Suprapubic skin (tissue), 4 donors: ENCODE results near the gene HS3ST2. TPM values are rescaled to one million over a fixed set of nuclear protein-coding genes. Genes with fewer than 3 reads are reported as not detected.

Source experiments
- DNase-seq, 2 donors: peaks; one replicate each; pipeline ENCODE4 v3.0.0-alpha.2; 2019; ENCODE audit warnings: low spot score in 2 of 2
- H3K27ac ChIP-seq: fragments of 200-600 bp; sonication (generic); one replicate; pipeline ENCODE4 v1.5.1; 2019
- H3K27me3 ChIP-seq: fragments of 200-600 bp; sonication (generic); one replicate; pipeline ENCODE4 v1.5.1; 2019
- H3K36me3 ChIP-seq: fragments of 200-600 bp; sonication (generic); one replicate; pipeline ENCODE4 v1.5.1; 2019
- H3K4me1 ChIP-seq: fragments of 200-600 bp; sonication (generic); one replicate; pipeline ENCODE4 v1.5.1; 2019
- H3K4me3 ChIP-seq: fragments of 200-600 bp; sonication (generic); one replicate; pipeline ENCODE4 v1.5.1; 2019; ENCODE audit warnings: mild to moderate bottlenecking
- H3K9me3 ChIP-seq: fragments of 200-600 bp; sonication (generic); one replicate; pipeline ENCODE4 v1.5.1; 2019
- EP300 ChIP-seq: sonication (generic); formaldehyde crosslinking; IDR thresholded peaks from one replicate; pipeline ENCODE4 v1.6.1; 2017; ENCODE audit warnings: antibody characterized with exemption
- POLR2A ChIP-seq, 2 donors: fragments of 450-650 bp; IDR thresholded peaks; one replicate each; pipeline ENCODE4 v1.6.1; 2017; ENCODE audit warnings: antibody characterized with exemption in 2 of 2, mild to moderate bottlenecking in 2 of 2, moderate library complexity in 2 of 2
- POLR2AphosphoS5 ChIP-seq, 3 donors: sonication (generic); formaldehyde crosslinking; IDR thresholded peaks; one replicate each; pipeline ENCODE4 v1.6.1; 2017; ENCODE audit warnings: antibody characterized with exemption in 3 of 3
- WGBS: methylation state at CpG from one replicate; pipeline ENCODE4 v1.1.5; 2018; 5-methylcytosine and 5-hydroxymethylcytosine counted together
- total RNA-seq, 4 donors: library from RNA; depleted of rRNA; stranded (reverse); fragments of >200 nt; gene quantifications; one replicate each; pipeline ENCODE4 v1.1.0, GENCODE V29; 2016
- TF ChIP-seq, protein P1 (sequence below), 2 donors: fragments of 200-600 bp in 1 of 2; fragments of 450-650 bp in 1 of 2; sonication (generic) in 1 of 2; IDR thresholded peaks; one replicate each; pipeline ENCODE4 v1.5.1; 2016 to 2019; ENCODE audit warnings: antibody characterized with exemption in 2 of 2, mild to moderate bottlenecking in 1 of 2, moderate library complexity in 1 of 2

HS3ST2 gene
- total RNA-seq, 4 donors from 2014 or later: 0.30 to 1.7 (median 1.2) TPM

GRCh38 chr16:22861580-22861979 lies 47.6 kb downstream of the HS3ST2 start:
- Histone ChIP-seq H3K27me3 (no peaks in the 10 kb centered on the region), H3K9me3 (no peaks in the 10 kb centered on the region), H3K36me3 (no peaks in the 10 kb centered on the region), H3K4me3 (no peak overlapping the region), H3K4me1 (no peaks in the 10 kb centered on the region), H3K27ac (no peak overlapping the region)
- 78% methylated on average over 3 of the region's 3 CpGs for WGBS
- no peak for DNase-seq
- TF ChIP-seq POLR2AphosphoS5 (IDR thresholded peaks at IDR 0.05) (no peak), POLR2A (IDR thresholded peaks at IDR 0.05) (no peak), EP300 (no peak)
- TF ChIP-seq, protein P1, sequence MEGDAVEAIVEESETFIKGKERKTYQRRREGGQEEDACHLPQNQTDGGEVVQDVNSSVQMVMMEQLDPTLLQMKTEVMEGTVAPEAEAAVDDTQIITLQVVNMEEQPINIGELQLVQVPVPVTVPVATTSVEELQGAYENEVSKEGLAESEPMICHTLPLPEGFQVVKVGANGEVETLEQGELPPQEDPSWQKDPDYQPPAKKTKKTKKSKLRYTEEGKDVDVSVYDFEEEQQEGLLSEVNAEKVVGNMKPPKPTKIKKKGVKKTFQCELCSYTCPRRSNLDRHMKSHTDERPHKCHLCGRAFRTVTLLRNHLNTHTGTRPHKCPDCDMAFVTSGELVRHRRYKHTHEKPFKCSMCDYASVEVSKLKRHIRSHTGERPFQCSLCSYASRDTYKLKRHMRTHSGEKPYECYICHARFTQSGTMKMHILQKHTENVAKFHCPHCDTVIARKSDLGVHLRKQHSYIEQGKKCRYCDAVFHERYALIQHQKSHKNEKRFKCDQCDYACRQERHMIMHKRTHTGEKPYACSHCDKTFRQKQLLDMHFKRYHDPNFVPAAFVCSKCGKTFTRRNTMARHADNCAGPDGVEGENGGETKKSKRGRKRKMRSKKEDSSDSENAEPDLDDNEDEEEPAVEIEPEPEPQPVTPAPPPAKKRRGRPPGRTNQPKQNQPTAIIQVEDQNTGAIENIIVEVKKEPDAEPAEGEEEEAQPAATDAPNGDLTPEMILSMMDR (IDR thresholded peaks at IDR 0.05): no peak

- no peaks in the 10 kb centered on the region for H3K27me3 ChIP-seq
- H3K36me3 ChIP-seq: no peaks in the 10 kb centered on the region
Observed at GRCh38 chr16:22862046-22862445, 48.1 kb downstream of the HS3ST2 start.

DNA sequence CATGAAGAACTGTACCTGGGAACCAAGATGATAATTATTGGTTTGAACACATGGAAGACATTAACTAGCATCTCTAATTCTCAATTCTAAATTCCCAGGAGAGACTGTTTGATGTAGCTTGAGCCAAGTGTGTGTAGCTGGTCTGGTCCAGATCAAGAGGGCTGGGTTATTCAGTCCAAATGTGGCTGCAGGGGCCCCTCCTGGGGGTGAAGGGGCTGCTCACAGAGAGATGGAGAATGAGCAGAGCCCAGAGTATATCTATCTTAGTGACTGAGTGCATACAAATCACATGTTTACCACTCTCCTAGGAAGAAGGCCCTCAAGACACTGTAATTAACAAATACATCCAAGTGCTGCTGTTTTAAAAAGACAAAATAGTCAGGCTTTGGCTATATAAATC lies 50.4 kb downstream of the HS3ST2 start:
- no peaks in the 10 kb centered on the region for H3K4me1 ChIP-seq
- DNase-seq: no peak
- H3K36me3 ChIP-seq: no peaks in the 10 kb centered on the region
- H3K4me3 ChIP-seq: no peak overlapping the region
- no peaks in the 10 kb centered on the region for H3K9me3 ChIP-seq
- no peak overlapping the region for H3K27ac ChIP-seq
- TF ChIP-seq EP300 (no peak), POLR2AphosphoS5 (IDR thresholded peaks at IDR 0.05) (no peak), POLR2A (IDR thresholded peaks at IDR 0.05) (no peak)
- TF ChIP-seq, protein P1 (IDR thresholded peaks at IDR 0.05): no peak
- H3K27me3 ChIP-seq: no peaks in the 10 kb centered on the region

More at GRCh38 chr16:22862046-22862445, 48.1 kb downstream of the HS3ST2 start:
- DNase-seq: no peak
- Histone ChIP-seq H3K9me3 (no peaks in the 10 kb centered on the region), H3K4me3 (no peak overlapping the region), H3K4me1 (no peaks in the 10 kb centered on the region), H3K27ac (no peak overlapping the region)
- no peak for TF ChIP-seq EP300
- TF ChIP-seq, protein P1 (IDR thresholded peaks at IDR 0.05): no peak
- no peak for TF ChIP-seq POLR2AphosphoS5 (IDR thresholded peaks at IDR 0.05)
- TF ChIP-seq POLR2A (IDR thresholded peaks at IDR 0.05): no peak

GRCh38 chr16:22868593-22869224 lies 54.7 kb downstream of the HS3ST2 start:
- TF ChIP-seq POLR2A (IDR thresholded peaks at IDR 0.05) (no peak), POLR2AphosphoS5 (IDR thresholded peaks at IDR 0.05) (no peak), EP300 (no peak)
- TF ChIP-seq, protein P1 (IDR thresholded peaks at IDR 0.05): no peak
- 59% methylated on average over 5 of the region's 5 CpGs for whole genome bisulfite sequencing

GRCh38 chr16:22871861-22872260 lies 57.9 kb downstream of the HS3ST2 start:
- Histone ChIP-seq H3K4me3 (no peak overlapping the region), H3K27ac (no peak overlapping the region), H3K4me1 (no peaks in the 10 kb centered on the region), H3K36me3 (no peaks in the 10 kb centered on the region), H3K27me3 (no peaks in the 10 kb centered on the region), H3K9me3 (no peaks in the 10 kb centered on the region)
- TF ChIP-seq, protein P1 (IDR thresholded peaks at IDR 0.05): no peak
- TF ChIP-seq EP300: no peak
- TF ChIP-seq POLR2AphosphoS5 (IDR thresholded peaks at IDR 0.05): no peak
- no peak for DNase-seq
- WGBS: 95% methylated on average over 4 of the region's 4 CpGs

More at GRCh38 chr16:22868593-22869224, 54.7 kb downstream of the HS3ST2 start:
- Histone ChIP-seq H3K36me3 (no peaks in the 10 kb centered on the region), H3K4me1 (no peaks in the 10 kb centered on the region), H3K27ac (no peak overlapping the region), H3K27me3 (no peaks in the 10 kb centered on the region), H3K9me3 (no peaks in the 10 kb centered on the region), H3K4me3 (no peak overlapping the region)
- DNase-seq: no peak
